NCI-H146 (cell line): Measurements from ENCODE around the gene GLOD4.
"Not testable (repeated sequence)": the region's sequence is repeated elsewhere in the genome, so short reads cannot be mapped to it uniquely, and the experiment has no call there.

Source experiments
- DNase-seq: peaks from one replicate; lab custom pipeline; 2025; lab: John Stamatoyannopoulos, UW

Gene GLOD4

DNA sequence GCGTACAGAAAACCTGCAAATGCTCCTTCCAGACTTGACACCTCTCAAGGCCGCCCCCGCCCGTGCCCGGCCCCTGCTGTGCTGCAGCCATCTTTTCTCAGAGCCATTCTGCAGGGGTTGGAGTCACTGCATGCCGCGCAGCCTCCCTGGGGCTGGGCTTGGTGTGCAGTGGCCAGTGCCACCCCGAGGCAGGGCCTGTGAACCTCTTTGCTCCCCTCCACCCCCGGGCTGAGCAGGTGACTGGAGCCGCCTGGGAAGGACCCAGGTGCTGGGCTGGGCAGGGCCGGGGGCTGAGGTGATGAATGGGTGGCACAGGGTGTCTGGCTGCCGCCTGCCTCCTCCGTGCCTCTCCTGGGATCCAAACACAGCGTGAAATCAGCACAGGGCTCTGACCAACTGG lies 20.4 kb upstream of the GLOD4 start:
- no peak for DNase-seq

DNA sequence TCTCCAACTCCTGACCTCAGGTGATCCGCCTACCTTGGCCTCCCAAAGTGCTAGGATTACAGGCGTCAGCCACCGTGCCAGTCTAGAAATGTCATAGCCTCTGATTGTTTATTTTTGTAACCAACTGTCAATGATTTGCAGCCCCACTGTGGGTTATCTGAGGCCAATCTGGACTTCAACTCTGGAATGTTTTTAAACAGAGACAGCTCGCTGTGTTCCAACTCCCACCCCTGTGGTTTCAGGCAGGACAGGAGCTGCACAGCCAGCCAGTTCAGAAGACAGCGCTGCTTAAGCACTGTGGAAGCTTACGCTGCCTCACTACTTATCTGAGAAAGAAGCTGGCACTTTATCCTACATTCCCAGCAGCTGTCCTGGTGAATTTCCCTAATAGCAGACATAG lies 19.6 kb upstream of the GLOD4 start:
- no peak for DNase-seq

DNA sequence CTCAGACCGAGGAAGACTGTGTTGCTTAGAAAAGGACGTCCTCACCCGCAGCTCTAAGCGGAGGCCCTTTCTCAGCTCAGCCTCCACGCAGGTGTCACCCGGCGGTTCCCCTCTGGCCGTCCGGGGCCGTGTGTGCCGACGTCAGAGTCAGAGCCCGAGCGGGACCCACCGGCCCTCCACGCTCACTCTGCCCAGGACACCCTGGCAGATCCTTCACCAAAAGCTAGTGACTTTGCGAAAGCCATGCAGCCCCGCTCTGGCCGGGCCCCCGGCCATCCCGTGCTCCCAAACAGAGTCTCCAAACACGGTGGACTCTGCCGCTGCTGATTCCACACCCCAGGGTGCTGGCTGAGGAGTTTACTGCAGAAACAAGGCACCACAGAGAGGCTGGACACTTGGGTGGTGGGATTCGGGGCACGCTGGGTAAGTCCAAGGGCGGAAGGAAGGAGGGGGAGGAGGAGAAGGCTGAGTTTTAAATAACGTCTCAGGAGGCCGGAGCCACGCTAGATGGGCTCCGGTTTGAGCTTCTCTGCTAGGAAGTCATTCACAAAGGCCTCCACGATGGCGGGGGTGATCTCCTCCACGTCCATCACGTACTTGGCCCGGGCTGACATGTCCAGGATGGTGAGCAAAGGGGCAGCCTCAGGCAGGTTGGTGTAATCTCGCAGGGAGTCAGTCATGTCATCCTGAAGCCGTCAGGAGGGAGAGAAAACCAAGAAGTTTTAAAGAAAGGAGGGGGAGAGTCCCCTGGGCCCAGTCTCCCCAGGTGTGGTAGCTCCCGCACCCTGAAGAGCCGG lies 18.6 kb upstream of the GLOD4 start:
- no peak for DNase-seq

DNA sequence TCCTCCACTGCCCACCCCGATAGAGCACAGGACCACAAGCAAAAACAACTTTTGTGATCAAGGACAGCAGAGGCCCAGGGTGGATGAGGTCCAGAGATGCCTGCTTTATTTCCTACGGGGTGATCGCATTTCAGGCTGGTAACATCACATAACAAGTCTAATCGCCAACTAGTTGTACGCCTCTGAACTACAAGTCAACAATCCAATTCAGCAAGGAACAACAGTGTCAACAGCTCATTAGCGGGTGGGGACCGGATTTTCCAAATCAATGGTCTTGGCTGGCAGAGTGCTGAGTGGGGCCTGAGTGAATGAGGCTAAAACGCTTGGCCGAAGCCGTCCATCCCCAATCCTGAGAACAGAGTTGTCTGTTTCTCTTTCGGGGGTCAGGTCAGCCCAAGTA lies 17.2 kb upstream of the GLOD4 start:
- no peak for DNase-seq

DNA sequence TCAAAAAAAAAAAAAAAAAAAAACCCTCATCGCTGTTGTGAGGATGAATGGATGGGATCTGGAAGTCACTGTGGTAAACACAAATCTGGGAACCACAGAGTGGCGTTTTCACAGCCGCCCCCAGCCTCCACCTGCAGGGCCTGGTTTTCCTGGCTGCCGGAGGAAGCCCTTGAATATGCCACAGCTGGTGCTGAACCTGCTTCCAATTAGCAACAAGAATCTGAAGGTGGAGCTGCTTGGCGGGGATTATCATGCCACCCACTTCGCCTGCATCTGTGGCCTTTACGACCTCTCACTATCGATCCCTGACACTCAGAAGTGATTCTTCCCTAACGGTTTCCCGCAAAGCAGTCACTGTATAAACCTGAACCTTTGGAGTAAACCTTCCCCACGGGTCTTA lies 16.2 kb upstream of the GLOD4 start:
- no peak for DNase-seq

DNA sequence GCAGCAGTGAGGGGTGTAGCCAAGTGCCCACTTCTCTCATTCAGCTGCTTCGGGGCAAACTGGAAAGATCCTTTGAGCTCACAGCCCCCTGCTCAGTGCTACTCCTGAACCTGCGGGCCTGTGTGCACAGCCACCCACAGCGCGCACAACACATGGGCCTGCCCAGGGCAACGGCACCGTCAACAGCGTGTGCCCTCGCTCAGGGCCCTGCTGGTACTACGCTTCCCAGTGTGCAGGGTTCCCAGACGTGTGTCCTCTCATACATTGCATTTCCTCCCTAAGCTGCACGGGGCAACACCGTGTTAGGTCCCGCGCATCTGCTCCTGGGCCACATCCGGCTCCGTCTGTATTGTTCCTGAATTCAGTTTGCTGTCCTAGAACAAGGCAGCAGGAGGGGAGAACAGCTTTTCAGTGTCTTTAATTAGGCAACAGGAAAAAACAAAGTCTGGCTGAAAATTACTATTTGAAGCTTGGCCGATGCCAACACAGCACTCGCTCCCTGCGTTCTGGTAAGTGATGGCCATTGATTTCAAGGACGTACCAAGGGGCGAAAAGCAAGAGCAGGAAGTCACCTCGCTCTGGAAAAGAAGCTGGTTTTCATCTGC lies 15.3 kb upstream of the GLOD4 start:
- DNase-seq, result no peak

DNA sequence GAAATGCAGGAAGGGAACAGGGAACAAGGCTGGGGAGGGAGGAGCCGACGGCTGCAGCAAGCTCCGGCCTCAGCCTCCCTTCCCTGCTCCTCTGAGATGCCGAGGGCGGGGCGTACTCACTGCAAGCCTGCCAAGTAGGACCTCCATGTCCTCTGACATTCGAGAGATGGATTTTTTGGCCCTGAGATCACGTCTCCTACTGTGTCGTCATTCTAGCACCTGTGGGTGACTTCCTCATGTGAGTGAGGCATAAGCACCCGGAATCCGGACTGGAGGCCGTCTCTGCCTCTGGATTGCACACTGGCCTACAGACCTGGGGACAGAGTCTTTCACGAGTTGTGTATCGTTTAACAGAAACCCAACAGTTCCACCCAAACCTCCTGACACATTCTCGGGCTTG lies 14.5 kb upstream of the GLOD4 start:
- no peak for DNase-seq

DNA sequence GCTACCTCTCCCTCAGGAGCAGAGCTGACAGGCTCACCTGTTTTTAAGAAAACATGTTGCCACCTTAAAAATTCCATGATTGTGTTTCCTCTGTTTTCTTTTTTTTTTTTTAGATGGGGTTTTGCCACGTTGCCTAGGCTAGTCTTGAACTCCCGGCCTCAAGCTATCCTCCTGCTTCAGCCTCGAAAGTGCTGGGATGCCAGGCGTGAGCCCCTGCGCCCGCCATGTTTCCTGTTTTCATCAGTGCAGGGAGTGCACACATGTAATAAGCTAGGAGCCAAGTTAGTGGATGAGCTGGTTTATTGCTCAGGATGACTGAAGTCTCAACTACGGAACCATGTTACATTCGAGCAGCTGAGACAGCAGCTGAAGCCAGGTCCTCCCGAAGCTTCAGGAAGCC lies 13.6 kb upstream of the GLOD4 start:
- no peak for DNase-seq

DNA sequence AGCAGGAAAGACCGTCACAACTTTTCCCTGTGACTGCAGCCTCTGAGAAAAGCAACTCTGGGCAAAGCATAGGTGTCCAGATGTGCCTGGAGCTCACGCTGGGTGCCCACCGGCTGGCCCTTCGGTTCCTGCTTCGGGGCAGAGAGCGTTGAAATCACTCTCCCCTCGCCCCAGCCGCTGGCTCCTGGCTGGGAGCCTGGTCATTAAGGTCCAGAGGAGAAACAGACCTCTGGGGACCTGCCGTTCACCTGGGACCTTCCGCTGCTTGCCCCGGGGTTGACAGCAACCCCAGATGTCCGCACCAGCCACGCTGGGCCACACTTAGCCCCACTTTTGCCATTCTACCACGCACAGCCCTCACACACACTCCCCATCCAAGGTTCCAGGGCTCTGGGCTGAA lies 13.2 kb upstream of the GLOD4 start:
- DNase-seq, result no peak

DNA sequence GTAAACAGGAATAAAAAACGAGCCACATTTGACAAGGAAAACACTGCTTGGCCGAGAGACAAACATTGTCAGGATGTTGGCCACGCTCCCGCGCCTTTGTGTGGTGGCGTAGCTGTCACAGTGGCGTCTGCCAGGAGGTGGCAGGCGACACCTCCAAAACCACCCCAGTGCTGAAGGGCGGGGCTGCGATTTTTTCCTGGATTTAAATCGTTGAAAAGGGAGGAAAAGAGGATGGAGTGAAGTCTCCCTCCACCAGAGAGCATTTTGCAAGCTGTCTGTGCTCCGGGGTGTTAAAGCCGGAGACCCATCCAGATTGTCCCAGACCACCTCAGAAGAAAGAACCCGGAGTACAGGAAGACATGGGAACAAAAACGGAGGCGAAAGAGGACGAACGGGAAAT lies 12.8 kb upstream of the GLOD4 start:
- DNase-seq, result peak; percentile 69

DNA sequence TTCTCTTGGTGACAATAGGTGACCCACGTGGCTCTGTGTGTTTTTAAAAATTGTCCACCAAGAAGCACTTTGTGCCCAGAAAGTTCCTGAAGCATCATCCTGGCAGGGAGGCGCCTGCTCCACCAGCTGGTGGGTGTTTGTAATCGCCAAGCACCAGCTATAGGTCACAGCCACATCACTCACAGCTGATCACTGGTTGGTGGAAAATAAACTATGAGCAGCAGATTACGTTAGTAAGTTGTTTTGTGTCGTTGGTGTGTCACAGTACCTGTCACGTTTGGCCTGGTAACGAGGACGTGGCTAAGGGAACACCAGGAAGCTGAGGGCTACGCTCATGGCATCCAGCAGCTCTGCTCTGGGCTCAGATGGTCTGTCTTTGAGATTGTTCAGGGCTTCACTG lies 10.2 kb upstream of the GLOD4 start:
- no peak for DNase-seq

DNA sequence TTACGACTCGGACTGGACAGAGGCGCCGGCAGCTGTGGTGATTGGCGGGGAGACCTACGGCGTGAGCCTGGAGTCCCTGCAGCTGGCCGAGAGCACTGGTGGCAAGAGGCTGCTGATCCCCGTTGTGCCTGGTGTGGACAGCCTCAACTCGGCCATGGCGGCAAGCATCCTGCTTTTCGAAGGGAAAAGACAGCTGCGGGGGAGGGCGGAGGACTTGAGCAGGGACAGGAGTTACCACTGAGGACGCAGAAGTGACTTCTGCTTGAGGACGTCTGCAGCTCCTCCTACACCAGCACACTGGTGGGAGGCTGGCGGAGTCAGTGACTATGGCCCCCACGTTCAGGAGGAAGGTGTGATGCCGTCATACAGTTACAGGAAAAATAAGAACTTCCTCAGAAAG lies 9.7 kb upstream of the GLOD4 start:
- DNase-seq, result no peak

DNA sequence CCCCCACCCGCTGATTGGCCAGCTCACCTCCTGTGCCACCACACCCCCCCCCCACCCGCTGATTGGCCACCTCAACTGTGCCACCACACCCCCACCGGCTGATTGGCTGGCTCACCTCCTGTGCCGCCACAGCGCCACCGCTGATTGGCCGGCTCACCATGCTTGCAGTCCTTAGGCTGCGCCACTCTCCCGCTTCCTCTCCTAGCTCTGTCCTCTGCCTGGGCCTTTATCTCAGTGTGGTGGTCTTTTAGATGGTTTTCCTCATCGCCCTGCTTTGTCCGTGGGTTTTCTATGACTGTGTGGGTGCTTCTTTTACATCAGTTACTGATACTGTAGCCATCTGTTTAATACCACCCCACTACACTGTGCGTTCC lies 8.8 kb upstream of the GLOD4 start:
- DNase-seq, result not testable (repeated sequence)

DNA sequence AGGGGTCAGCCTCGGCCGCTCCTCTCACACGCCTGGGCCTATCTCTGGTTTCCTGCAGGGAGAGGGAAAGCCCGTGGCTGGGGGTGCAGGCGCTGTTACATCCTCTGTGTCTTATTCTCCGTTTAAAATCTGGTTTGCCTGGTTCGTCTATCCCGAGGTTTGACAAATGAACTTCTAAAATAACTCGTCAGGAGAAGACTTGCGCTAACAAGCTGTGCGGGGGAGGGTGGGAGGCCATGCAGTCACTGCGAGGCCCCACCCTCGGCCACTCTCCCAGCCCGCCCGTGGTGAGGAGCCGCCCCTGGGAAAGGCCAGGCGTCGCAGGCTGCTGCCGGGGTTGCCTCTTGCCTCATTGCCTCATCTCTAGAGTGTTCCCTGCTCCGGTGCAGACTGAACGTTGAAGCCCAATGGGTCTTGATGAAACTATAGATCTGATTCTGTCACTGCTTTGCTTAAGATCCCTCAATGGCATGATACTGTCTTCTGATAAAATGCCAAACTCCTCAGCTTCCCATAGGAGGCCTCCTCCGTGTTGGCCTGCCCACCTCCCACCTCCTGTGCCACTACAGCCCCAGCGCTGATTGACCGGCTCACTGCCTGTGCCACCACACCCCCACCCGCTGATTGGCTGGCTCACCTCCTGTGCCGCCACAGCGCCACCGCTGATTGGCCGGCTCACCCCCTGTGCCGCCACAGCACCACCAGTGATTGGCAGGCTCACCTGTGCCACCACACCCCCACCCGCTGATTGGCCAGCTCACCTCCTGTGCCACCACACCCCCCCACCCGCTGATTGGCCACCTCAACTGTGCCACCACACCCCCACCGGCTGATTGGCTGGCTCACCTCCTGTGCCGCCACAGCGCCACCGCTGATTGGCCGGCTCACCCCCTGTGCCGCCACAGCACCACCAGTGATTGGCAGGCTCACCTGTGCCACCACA lies 8.1 kb upstream of the GLOD4 start:
- DNase-seq, result not testable (repeated sequence)

DNA sequence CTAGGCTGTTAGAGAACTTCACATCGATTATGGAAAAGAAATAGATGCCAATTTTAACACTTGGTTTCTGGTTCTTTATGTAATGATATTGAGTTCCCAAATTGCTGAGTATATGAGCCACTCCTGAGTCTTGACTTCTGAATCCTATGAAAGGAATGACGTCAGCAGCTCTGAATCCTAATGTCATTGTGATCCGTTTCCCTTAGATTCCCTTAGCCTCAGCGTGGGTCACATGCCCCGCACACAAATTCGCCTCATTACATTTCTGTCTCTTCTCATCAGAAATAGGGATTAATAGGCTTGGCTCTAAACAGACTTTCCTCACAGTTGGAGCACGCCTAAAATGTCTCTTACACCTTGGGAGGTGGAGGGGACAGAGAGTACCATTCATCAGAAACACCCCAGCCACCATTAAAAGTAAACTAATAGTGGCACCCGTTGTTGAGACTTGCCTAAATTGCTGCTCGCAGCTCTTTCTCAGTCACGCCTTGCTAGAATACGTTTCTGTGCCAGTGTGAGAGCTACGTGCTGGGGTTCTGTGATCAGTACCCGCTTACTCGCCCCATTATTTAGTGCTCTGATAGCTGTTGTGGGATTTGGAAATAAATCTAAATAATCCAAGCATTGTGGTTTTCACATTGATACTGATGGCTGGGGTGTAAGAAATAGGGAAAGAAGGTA lies 7.2 kb upstream of the GLOD4 start:
- no peak for DNase-seq

DNA sequence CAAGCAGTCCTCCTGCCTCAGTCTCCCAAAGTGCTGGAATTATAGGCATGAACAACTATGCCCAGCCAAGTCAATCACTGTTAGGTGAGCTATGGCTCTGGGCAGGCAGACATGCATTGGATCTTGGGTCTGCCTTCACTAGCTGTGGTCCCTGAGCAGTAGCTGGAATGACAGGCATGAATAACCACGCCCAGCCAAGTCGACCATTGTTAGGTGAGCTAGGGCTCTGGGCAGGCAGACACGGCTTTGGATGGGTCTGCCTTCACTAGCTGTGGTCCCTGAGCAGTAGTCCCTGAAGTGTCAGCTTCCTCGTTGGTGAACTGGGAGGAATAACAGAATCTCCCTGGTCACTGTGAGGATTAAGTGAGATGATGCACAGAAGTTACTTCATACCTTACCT lies 6.5 kb upstream of the GLOD4 start:
- no peak for DNase-seq

DNA sequence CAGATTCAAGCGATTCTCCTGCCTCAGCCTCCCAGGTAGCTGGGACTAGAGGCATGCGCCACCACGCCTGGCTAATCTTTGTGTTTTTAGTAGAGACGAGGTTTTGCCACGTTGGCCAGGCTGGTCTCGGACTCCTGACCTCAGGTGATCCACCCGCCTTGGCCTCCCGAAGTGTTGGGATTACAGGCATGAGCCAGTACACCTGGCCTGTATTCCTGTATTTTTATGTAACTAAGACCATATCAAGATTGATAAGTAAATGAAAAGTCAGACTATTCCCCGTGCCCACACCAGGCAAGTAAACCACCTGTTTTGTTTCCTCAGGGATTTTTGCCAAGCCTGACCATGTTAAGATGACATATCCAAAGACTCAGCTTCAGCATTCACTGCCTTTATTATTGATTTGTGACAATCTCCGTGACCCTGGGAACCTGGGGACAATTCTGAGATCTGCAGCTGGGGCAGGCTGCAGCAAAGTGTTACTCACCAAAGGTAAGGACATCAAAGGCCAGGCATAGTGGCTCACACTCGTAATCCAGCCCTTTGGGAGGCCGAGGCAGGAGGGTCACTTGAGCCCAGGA lies 5.7 kb upstream of the GLOD4 start:
- no peak for DNase-seq

DNA sequence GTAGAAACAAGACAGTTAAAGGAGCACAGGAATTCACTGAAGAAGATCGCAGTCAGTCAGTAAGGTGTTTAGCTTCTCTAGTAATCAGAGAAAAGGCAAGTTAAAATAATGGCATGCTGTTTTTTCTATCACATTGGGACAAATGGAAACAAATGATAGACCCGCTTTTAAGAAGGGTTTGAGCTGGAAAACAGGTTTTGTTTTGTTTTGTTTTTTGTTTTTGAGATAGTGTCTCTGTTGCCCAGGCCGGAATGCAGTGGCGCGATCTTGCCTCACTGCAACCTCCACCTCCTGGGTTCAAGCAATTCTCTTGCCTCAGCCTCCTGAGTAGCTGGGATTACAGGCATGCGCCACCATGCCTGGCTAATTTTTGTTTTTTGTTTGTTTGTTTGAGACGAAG lies 3.8 kb upstream of the GLOD4 start:
- DNase-seq, result not testable (repeated sequence)

DNA sequence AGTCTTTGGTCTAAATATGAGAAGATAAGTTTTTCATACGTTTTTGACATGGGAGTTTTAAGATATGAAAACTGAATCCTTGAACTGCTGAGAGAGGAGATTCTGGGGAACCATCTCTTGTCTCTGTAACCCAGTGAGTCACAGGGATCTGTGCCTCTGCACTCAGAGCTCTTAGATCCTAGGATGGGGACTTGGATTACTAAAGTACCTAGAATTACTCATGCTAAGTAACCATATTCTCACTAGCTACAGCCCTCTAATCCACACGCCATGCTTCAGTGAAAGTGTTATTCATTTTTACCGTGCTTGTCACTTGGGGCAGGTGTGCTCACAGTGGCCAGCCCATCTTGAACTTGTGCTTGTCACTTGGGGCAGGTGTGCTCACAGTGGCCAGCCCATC lies 2.1 kb upstream of the GLOD4 start:
- no peak for DNase-seq

DNA sequence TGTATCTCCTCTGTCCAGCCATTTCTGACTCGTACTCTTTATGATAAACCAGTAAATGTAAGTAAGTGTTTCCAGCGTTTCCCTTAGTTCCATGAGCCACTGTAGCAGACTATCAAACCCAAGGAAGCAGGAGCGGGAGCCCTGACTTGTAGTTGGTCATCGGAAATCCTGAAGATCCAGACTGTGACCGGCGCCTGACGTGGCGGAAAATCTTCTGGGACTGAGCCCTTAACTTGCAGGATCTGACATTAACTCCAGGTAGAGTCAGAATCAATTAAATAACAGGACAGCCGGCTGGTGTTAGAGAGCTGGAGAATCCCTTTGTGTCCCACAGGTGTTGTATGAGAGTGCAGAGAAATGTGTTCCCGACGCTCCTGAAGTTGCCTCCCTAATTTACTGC lies 4.0 kb downstream of the GLOD4 start:
- DNase-seq, result no peak

DNA sequence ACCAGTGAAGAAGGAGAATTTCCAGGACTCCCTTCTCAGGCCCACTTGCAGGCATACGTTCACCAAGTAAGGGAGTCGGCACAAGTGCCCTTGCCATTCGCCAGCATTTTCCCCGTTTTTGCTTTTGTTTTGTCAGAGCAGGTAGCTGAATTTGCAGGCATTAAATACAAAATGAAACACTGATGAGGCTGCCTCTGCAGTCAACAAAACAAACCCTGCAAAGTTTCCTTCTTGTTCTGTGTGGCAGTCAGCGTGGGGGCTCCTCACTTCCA lies 7.8 kb downstream of the GLOD4 start:
- DNase-seq, result no peak
